ENCODE results near the gene GH1. TPM values are rescaled to one million over a fixed set of nuclear protein-coding genes. Genes with fewer than 3 reads are reported as not detected.

Gene GH1
- total and polyA plus RNA-seq, 9 of the 15 experiments (the other 6 are each of a cell fraction or from before 2014, with no cell fraction given): not detected

- no peak for TF ChIP-seq CHD7 (IDR thresholded peaks at IDR 0.05; ENCODE audit: low read depth, low read length)
- no peak for TF ChIP-seq TEAD4 (IDR thresholded peaks at IDR 0.05; ENCODE audit: low read length)
- no peak for TF ChIP-seq TEAD4 (CRISPR knock-in tag; IDR thresholded peaks at IDR 0.05; ENCODE audit: borderline replicate concordance)
- no peak for TF ChIP-seq CTCFL (IDR thresholded peaks at IDR 0.05; ENCODE audit: borderline replicate concordance, insufficient read depth, low read depth, low read length, poor library complexity, severe bottlenecking)
- TF ChIP-seq ZFP91 (CRISPR knock-in tag; IDR thresholded peaks at IDR 0.05): no peak
- peak; percentile 87 to 94 for TF ChIP-seq RAD21 (CRISPR knock-in tag; conservative IDR thresholded peaks at IDR 0.05 in 1 of 2, IDR thresholded peaks at IDR 0.05 in 1 of 2)
- TF ChIP-seq HDAC6 (IDR thresholded peaks at IDR 0.05; ENCODE audit: low read depth, low read length): no peak
- TF ChIP-seq CBX1 (IDR thresholded peaks at IDR 0.05; ENCODE audit: low read depth): no peak
- no peak for TF ChIP-seq RBM15 (IDR thresholded peaks at IDR 0.05; ENCODE audit: insufficient read depth, low read length)
- peak; percentile 85 for TF ChIP-seq TFAP4 (CRISPR knock-in tag; IDR thresholded peaks at IDR 0.05; ENCODE audit: borderline replicate concordance)
These were observed 678 bp upstream of the GH1 start (continued) for GRCh38 chr17:63919311-63919723.

All from K562 (cell line).